ENCODE data around the gene AKR1C8.

AKR1C8 gene

GRCh38 chr10:5107860-5108526 is 77.0 kb downstream of the AKR1C8 start:
- no peak for DNase-seq

GRCh38 chr10:5106553-5106952 is 78.4 kb downstream of the AKR1C8 start:
- no peak for DNase-seq

GRCh38 chr10:5105626-5106025 is 79.3 kb downstream of the AKR1C8 start:
- no peak for DNase-seq

All from T-helper 1 cell (primary cell).